G401.6 (cell line): ENCODE results near the gene RNF220.

Source experiments
- FAIRE-seq: peaks from 2 replicates; lab custom pipeline; 2012; peaks lifted over from hg19 to GRCh38; lab: Jason Lieb, UNC

RNF220 gene

GRCh38 chr1:44405031-44405797 lies at the start of gene RNF220:
Gene RNF220, plus strand, starts transcription at chr1:44405255.
- FAIRE-seq = no peak

- no peak for FAIRE-seq
Measured at GRCh38 chr1:44355582-44356305, 49.3 kb upstream of the RNF220 start.

- FAIRE-seq = no peak
Measured at GRCh38 chr1:44357710-44358109, 47.3 kb upstream of the RNF220 start.

GRCh38 chr1:44359234-44359935 lies 45.7 kb upstream of the RNF220 start:
- FAIRE-seq = no peak

- FAIRE-seq = no peak
Measured at GRCh38 chr1:44361478-44361877, 43.6 kb upstream of the RNF220 start.

GRCh38 chr1:44366371-44366975 lies 38.6 kb upstream of the RNF220 start:
- no peak for FAIRE-seq

GRCh38 chr1:44367944-44368343 lies 37.1 kb upstream of the RNF220 start:
- FAIRE-seq = no peak

- no peak for FAIRE-seq
Measured at GRCh38 chr1:44368471-44369151, 36.4 kb upstream of the RNF220 start.

GRCh38 chr1:44371206-44371605 lies 33.8 kb upstream of the RNF220 start:
- no peak for FAIRE-seq

GRCh38 chr1:44375547-44375946 lies 29.5 kb upstream of the RNF220 start:
- FAIRE-seq = no peak

GRCh38 chr1:44377925-44378784 lies 26.9 kb upstream of the RNF220 start:
- FAIRE-seq = no peak

GRCh38 chr1:44380666-44381177 lies 24.3 kb upstream of the RNF220 start:
- FAIRE-seq = no peak

- FAIRE-seq = no peak
Measured at GRCh38 chr1:44388551-44388950, 16.5 kb upstream of the RNF220 start.

- no peak for FAIRE-seq
Measured at GRCh38 chr1:44389437-44389836, 15.6 kb upstream of the RNF220 start.

GRCh38 chr1:44390277-44390676 lies 14.8 kb upstream of the RNF220 start:
- no peak for FAIRE-seq

GRCh38 chr1:44401256-44402228 lies 3.5 kb upstream of the RNF220 start:
- FAIRE-seq = no peak

- FAIRE-seq = no peak
Measured at GRCh38 chr1:44405798-44406736, 1.0 kb downstream of the RNF220 start.

- FAIRE-seq = no peak
Measured at GRCh38 chr1:44406737-44407429, 1.8 kb downstream of the RNF220 start.
